HEK293 (cell line): ENCODE data around the gene PCSK6.
A peak's percentile ranks its signal among the peaks of the same experiment; 100 is the strongest.

Experiments
- CTCF ChIA-PET: fragments of 350-600 bp; formaldehyde crosslinking; extraction: SDS; loops from one replicate; lab custom pipeline; 2021; ENCODE audit warnings: antibody characterized with exemption; lab: Yijun Ruan, JAX
- POLR2A ChIA-PET: fragments of 300-600 bp; formaldehyde crosslinking; extraction: SDS; loops from one replicate; lab custom pipeline; 2020; ENCODE audit warnings: antibody characterized with exemption, inconsistent platforms; lab: Yijun Ruan, JAX
- H3K27ac ChIP-seq: fragments of 200-500 bp; sonication (Bioruptor generic); 2 replicates; pipeline ENCODE4 v1.5.1; 2014; ENCODE audit warnings: low read depth, low read length, control low read depth, inconsistent platforms; ENCODE audit errors: extremely low read depth
- H3K36me3 ChIP-seq, 2 experiments: fragments of 200-500 bp in 1 of 2; sonication (Bioruptor generic) in 1 of 2; 1 replicate in 1 of 2; 2 replicates in 1 of 2; pipeline ENCODE4 v1.5.1; 2014 to 2017; ENCODE audit warnings: inconsistent platforms in 2 of 2, low read length in 2 of 2; ENCODE audit not compliant: control insufficient read depth in 2 of 2, insufficient read depth in 1 of 2
- H3K4me1 ChIP-seq: fragments of 200-500 bp; sonication (Bioruptor generic); 2 replicates; pipeline ENCODE4 v1.5.1; 2014; ENCODE audit warnings: mild to moderate bottlenecking, low read length, inconsistent platforms; ENCODE audit not compliant: control insufficient read depth, insufficient read depth
- H3K4me3 ChIP-seq: 2 replicates; pipeline ENCODE4 v1.5.1; 2011; ENCODE audit warnings: low read depth, mild to moderate bottlenecking, control low read depth, low read length, moderate library complexity
- H3K9me3 ChIP-seq: fragments of 200-500 bp; sonication (Bioruptor generic); 2 replicates; pipeline ENCODE4 v1.5.1; 2014; ENCODE audit warnings: low read depth, low read length, inconsistent platforms; ENCODE audit not compliant: control insufficient read depth, insufficient read depth
- FEZF1 ChIP-seq: fragments of 450-650 bp; formaldehyde crosslinking; IDR thresholded peaks from 2 replicates; pipeline ENCODE4 v1.5.1; 2016; ENCODE audit warnings: missing biosample characterization, missing genetic modification characterization
- GLI4 ChIP-seq: fragments of 450-650 bp; formaldehyde crosslinking; IDR thresholded peaks from 2 replicates; pipeline ENCODE4 v1.5.1; 2016; ENCODE audit warnings: missing biosample characterization, missing genetic modification characterization
- GLIS1 ChIP-seq: fragments of 450-650 bp; formaldehyde crosslinking; IDR thresholded peaks from 2 replicates; pipeline ENCODE4 v1.5.1; 2016; ENCODE audit warnings: missing biosample characterization, missing genetic modification characterization
- MZF1 ChIP-seq: fragments of 450-650 bp; formaldehyde crosslinking; IDR thresholded peaks from 2 replicates; pipeline ENCODE4 v1.5.1; 2017; ENCODE audit warnings: missing biosample characterization, missing genetic modification characterization, borderline replicate concordance
- OSR2 ChIP-seq: fragments of 450-650 bp; formaldehyde crosslinking; IDR thresholded peaks from 2 replicates; pipeline ENCODE4 v1.5.1; 2016; ENCODE audit warnings: missing biosample characterization, missing genetic modification characterization
- YY2 ChIP-seq: fragments of 450-650 bp; formaldehyde crosslinking; IDR thresholded peaks from 2 replicates; pipeline ENCODE4 v1.5.1; 2016; ENCODE audit warnings: missing biosample characterization, missing genetic modification characterization
- ZBTB20 ChIP-seq: fragments of 450-650 bp; formaldehyde crosslinking; IDR thresholded peaks from 2 replicates; pipeline ENCODE4 v1.5.1; 2016; ENCODE audit warnings: missing biosample characterization, missing genetic modification characterization
- ZNF211 ChIP-seq: fragments of 450-650 bp; formaldehyde crosslinking; IDR thresholded peaks from 2 replicates; pipeline ENCODE4 v1.5.1; 2016; ENCODE audit warnings: low read depth, missing biosample characterization, missing genetic modification characterization
- ZNF391 ChIP-seq: fragments of 450-650 bp; formaldehyde crosslinking; IDR thresholded peaks from 2 replicates; pipeline ENCODE4 v1.5.1; 2016; ENCODE audit warnings: low read depth, missing biosample characterization, missing genetic modification characterization, borderline replicate concordance
- ZNF747 ChIP-seq: fragments of 450-650 bp; formaldehyde crosslinking; IDR thresholded peaks from 2 replicates; pipeline ENCODE4 v1.5.1; 2016; ENCODE audit warnings: missing biosample characterization, missing genetic modification characterization
- ZNF792 ChIP-seq: fragments of 450-650 bp; formaldehyde crosslinking; IDR thresholded peaks from 2 replicates; pipeline ENCODE4 v1.5.1; 2016; ENCODE audit warnings: missing biosample characterization, missing genetic modification characterization
- TF ChIP-seq, protein P1 (sequence below): fragments of 450-650 bp; formaldehyde crosslinking; IDR thresholded peaks from 2 replicates; pipeline ENCODE4 v1.5.1; 2016; ENCODE audit warnings: missing biosample characterization, missing genetic modification characterization
- TF ChIP-seq, protein P2 (sequence below): fragments of 450-650 bp; formaldehyde crosslinking; IDR thresholded peaks from 2 replicates; pipeline ENCODE4 v1.5.1; 2016; ENCODE audit warnings: missing biosample characterization, missing genetic modification characterization
- TF ChIP-seq, protein P3 (sequence below): fragments of 450-650 bp; formaldehyde crosslinking; IDR thresholded peaks from 2 replicates; pipeline ENCODE4 v1.5.1; 2016; ENCODE audit warnings: missing biosample characterization, missing genetic modification characterization

Gene PCSK6

DNA sequence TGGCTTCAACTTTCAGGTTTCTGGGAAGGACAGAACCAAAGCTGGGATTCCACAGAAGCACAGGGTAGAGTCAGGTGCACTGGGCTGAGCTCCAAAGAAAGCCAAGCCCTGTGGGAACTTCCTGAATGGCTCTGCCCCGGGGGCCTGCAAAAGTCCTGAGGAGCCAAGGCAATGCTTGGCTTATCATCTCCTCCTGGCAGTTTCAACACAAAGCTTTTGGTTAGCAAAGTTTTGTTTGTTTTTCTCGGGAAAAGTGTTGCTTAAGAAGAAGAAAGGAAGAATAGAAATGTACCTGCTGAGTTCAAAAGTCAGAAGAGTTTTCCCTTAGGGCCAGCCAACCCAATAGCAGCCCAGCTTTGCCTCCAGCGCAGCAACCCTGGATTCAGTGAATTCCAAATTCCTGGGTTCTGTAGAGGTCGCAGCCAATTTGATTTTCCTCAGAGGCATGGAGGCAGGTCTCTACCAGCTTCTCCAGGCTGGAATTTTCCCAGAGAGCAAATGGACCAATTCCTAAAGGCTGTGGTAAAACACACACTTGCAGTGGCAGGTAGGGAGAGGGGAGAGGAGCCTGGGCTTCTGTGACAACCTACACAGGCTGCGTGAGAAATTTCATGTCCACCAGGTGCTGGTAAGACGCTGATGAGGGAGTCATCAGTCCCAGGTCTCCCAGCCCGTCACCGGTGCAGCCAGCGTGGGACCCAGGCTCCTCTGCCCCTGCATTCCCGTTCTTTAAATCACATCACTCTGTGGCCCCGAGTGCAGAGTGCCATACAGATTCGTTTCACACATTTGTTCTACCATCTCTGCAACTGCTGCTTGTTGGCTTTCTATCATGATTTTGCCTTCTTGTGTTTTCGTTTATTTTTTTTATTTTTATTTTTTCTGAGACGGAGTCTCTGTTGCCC is 140.2 kb downstream of the PCSK6 start:
- CTCF ChIA-PET: no interaction called here

DNA sequence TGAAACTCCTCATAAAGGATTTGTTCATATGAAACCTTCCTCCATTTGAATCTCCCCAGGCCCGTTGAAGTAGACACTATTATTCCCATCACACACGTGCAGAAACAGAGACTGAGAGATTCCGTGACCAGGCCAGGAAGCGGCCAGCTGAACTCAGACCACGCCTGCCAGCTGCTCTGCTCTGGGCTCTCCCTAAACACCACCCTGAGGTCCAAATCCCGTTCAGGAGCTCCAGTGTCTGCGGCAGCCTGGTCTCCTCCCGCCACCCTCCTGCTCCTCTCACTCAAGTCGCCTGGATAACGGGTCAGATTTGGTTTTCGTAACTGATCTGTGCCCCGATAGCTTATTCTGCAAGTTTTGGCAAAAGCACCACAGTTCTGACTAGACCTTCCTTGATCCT is 140.9 kb downstream of the PCSK6 start:
- H3K4me3 ChIP-seq: no peak overlapping the region
- ChIA-PET CTCF (no interaction called here), POLR2A (interaction anchor here (0.7 kb wide), 1 partner anchor 68 kb away, joined by 3 read pairs; no protein-coding TSS in a partner anchor)
- H3K36me3 ChIP-seq: peaks cover 0 to 6% of the 10 kb centered on the region in 2 experiments; a peak in 1 of 3 replicates
- H3K4me1 ChIP-seq: peaks cover 5% of the 10 kb centered on the region; the same call in 1 of the 2 replicates
- H3K27ac ChIP-seq: peak overlapping the region; percentile 21
- no peaks in the 10 kb centered on the region for H3K9me3 ChIP-seq
- TF ChIP-seq MZF1: no peak
- no peak for TF ChIP-seq ZNF747 (tag by site-specific recombination)
- TF ChIP-seq, all 188 proteins: peak for 0

More for the DNA sequence above, 140.2 kb downstream of the PCSK6 start:
- H3K36me3 ChIP-seq: peaks cover 6% of the 10 kb centered on the region in 2 experiments; a peak in 2 of 3 replicates
- no peak overlapping the region for H3K4me3 ChIP-seq
- peaks cover 5% of the 10 kb centered on the region; the same call in 1 of the 2 replicates for H3K4me1 ChIP-seq
- TF ChIP-seq OSR2 (tag by site-specific recombination): 0 out of 2 replicates have a peak, but pooled peaks have one; percentile 18
- TF ChIP-seq, protein P1, sequence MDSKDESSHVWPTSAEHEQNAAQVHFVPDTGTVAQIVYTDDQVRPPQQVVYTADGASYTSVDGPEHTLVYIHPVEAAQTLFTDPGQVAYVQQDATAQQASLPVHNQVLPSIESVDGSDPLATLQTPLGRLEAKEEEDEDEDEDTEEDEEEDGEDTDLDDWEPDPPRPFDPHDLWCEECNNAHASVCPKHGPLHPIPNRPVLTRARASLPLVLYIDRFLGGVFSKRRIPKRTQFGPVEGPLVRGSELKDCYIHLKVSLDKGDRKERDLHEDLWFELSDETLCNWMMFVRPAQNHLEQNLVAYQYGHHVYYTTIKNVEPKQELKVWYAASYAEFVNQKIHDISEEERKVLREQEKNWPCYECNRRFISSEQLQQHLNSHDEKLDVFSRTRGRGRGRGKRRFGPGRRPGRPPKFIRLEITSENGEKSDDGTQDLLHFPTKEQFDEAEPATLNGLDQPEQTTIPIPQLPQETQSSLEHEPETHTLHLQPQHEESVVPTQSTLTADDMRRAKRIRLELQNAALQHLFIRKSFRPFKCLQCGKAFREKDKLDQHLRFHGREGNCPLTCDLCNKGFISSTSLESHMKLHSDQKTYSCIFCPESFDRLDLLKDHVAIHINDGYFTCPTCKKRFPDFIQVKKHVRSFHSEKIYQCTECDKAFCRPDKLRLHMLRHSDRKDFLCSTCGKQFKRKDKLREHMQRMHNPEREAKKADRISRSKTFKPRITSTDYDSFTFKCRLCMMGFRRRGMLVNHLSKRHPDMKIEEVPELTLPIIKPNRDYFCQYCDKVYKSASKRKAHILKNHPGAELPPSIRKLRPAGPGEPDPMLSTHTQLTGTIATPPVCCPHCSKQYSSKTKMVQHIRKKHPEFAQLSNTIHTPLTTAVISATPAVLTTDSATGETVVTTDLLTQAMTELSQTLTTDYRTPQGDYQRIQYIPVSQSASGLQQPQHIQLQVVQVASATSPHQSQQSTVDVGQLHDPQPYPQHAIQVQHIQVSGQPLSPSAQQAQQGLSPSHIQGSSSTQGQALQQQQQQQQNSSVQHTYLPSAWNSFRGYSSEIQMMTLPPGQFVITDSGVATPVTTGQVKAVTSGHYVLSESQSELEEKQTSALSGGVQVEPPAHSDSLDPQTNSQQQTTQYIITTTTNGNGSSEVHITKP: peak; percentile 68
- TF ChIP-seq GLIS1 (tag by site-specific recombination): peak; percentile 13; the same call in 1 of the 2 replicates
- TF ChIP-seq ZBTB20 (tag by site-specific recombination): no peak
- TF ChIP-seq YY2 (tag by site-specific recombination): no peak
- TF ChIP-seq GLI4 (tag by site-specific recombination): no peak
- TF ChIP-seq, protein P2, sequence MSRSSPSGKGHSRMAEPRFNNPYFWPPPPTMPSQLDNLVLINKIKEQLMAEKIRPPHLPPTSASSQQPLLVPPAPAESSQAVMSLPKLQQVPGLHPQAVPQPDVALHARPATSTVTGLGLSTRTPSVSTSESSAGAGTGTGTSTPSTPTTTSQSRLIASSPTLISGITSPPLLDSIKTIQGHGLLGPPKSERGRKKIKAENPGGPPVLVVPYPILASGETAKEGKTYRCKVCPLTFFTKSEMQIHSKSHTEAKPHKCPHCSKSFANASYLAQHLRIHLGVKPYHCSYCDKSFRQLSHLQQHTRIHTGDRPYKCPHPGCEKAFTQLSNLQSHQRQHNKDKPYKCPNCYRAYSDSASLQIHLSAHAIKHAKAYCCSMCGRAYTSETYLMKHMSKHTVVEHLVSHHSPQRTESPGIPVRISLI (tag by site-specific recombination): no peak
- TF ChIP-seq FEZF1: no peak
- TF ChIP-seq, protein P3, sequence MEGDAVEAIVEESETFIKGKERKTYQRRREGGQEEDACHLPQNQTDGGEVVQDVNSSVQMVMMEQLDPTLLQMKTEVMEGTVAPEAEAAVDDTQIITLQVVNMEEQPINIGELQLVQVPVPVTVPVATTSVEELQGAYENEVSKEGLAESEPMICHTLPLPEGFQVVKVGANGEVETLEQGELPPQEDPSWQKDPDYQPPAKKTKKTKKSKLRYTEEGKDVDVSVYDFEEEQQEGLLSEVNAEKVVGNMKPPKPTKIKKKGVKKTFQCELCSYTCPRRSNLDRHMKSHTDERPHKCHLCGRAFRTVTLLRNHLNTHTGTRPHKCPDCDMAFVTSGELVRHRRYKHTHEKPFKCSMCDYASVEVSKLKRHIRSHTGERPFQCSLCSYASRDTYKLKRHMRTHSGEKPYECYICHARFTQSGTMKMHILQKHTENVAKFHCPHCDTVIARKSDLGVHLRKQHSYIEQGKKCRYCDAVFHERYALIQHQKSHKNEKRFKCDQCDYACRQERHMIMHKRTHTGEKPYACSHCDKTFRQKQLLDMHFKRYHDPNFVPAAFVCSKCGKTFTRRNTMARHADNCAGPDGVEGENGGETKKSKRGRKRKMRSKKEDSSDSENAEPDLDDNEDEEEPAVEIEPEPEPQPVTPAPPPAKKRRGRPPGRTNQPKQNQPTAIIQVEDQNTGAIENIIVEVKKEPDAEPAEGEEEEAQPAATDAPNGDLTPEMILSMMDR: no peak
- no peak for TF ChIP-seq ZNF792 (tag by site-specific recombination)
- TF ChIP-seq ZNF391 (tag by site-specific recombination): no peak
- TF ChIP-seq ZNF211 (tag by site-specific recombination): no peak
- H3K27ac ChIP-seq: peak overlapping the region; percentile 21
- POLR2A ChIA-PET: interaction anchor here (0.7 kb wide), 1 partner anchor 69 kb away, joined by 3 read pairs; no protein-coding TSS in a partner anchor
- no peaks in the 10 kb centered on the region for H3K9me3 ChIP-seq
